Panc1 (cell line): ENCODE data around the gene C19orf12. TPM values are rescaled to one million over a fixed set of nuclear protein-coding genes. Genes with fewer than 3 reads are reported as not detected.

Experiments used
- ATAC-seq: fragments of 200-7000 bp; cut with Tn5 transposase; 2 replicates; pipeline ENCODE4 v1.9.1; 2020; ENCODE audit warnings: mild to moderate bottlenecking, moderate library complexity
- BruUV-seq: library from RNA; stranded (reverse); fragments of 400-500 nt; replicated peaks from 2 replicates; lab custom pipeline; 2021; lab: Mats Ljungman, UMichigan
- CTCF ChIA-PET: fragments of 300-600 bp; sonication (Branson Sonifier 250); formaldehyde crosslinking; loops from one replicate; lab custom pipeline; 2022; ENCODE audit warnings: antibody characterized with exemption; lab: Charles Lee
- POLR2A ChIA-PET: fragments of 300-600 bp; sonication (Branson Sonifier 250); formaldehyde crosslinking; loops from one replicate; lab custom pipeline; 2022; ENCODE audit warnings: antibody characterized with exemption; lab: Charles Lee
- DNase-seq: peaks from one replicate; pipeline ENCODE4 v3.0.0-alpha.2; 2010; ENCODE audit warnings: low read depth, low spot score
- H3K27ac ChIP-seq: 2 replicates; pipeline ENCODE4 v1.5.1; 2011; ENCODE audit warnings: mild to moderate bottlenecking, low read length, inconsistent platforms
- H3K27me3 ChIP-seq: fragments of 200-500 bp; sonication (Bioruptor generic); 2 replicates; pipeline ENCODE4 v1.6.0; 2014; ENCODE audit warnings: low read length, inconsistent platforms; ENCODE audit not compliant: control insufficient read depth, insufficient read depth
- H3K36me3 ChIP-seq: fragments of 200-500 bp; sonication (Bioruptor generic); 2 replicates; pipeline ENCODE4 v1.5.1; 2014; ENCODE audit warnings: inconsistent platforms, mild to moderate bottlenecking, low read length, moderate library complexity; ENCODE audit not compliant: control insufficient read depth, insufficient read depth
- H3K4me1 ChIP-seq: 2 replicates; pipeline ENCODE4 v1.5.1; 2011; ENCODE audit warnings: inconsistent platforms, mild to moderate bottlenecking, low read length, moderate library complexity; ENCODE audit not compliant: control insufficient read depth, insufficient read depth
- H3K4me3 ChIP-seq, 2 experiments: 2 replicates each; pipeline ENCODE4 v1.5.1; 2011 to 2012; ENCODE audit warnings: low read depth in 2 of 2, low read length in 2 of 2, mild to moderate bottlenecking in 2 of 2, inconsistent platforms in 1 of 2, moderate library complexity in 1 of 2
- H3K9me3 ChIP-seq: fragments of 200-500 bp; sonication (Bioruptor generic); 2 replicates; pipeline ENCODE4 v1.5.1; 2014; ENCODE audit warnings: low read depth, mild to moderate bottlenecking, inconsistent platforms, low read length, moderate library complexity; ENCODE audit not compliant: control insufficient read depth, insufficient read depth
- CTCF ChIP-seq: fragments of 450-650 bp; IDR thresholded peaks from 2 replicates; pipeline ENCODE4 v1.5.1; 2017; ENCODE audit warnings: mild to moderate bottlenecking
- POLR2AphosphoS5 ChIP-seq: IDR thresholded peaks from 2 replicates; pipeline ENCODE4 v1.6.1; 2012; ENCODE audit warnings: mild to moderate bottlenecking, low read depth, low read length, moderate library complexity
- SIN3A ChIP-seq: IDR thresholded peaks from 2 replicates; pipeline ENCODE4 v1.6.1; 2012; ENCODE audit warnings: low read depth, mild to moderate bottlenecking, low read length, moderate library complexity, borderline replicate concordance; ENCODE audit not compliant: insufficient read depth
- TCF7L2 ChIP-seq: IDR thresholded peaks from 2 replicates; pipeline ENCODE4 v1.6.1; 2011; ENCODE audit warnings: mild to moderate bottlenecking, low read depth, low read length, inconsistent platforms
- in situ Hi-C: cut with HindIII; loops from 2 replicates; pipeline ENCODE4 v1.10.0; 2016; ENCODE audit warnings: low sequenced_read_pairs, low pct_unique_long_range_greater_than_20kb
- intact Hi-C: fragments of 100-400 bp; cut with micrococcal nuclease; formaldehyde crosslinking; loops from one replicate; pipeline ENCODE4 v1.10.0; 2022; ENCODE audit not compliant: unreplicated experiment
- total RNA-seq: library from RNA; stranded (reverse); gene quantifications from one replicate; pipeline ENCODE4 v1.2.1, GENCODE V29; 2021; ENCODE audit not compliant: unreplicated experiment
- TF ChIP-seq, protein P1 (sequence below), 2 experiments: IDR thresholded peaks; 2 replicates each; pipeline ENCODE4 v1.6.1; 2011 to 2012; ENCODE audit warnings: low read depth in 2 of 2, control low read depth in 1 of 2, low read length in 1 of 2, mild to moderate bottlenecking in 1 of 2, moderate library complexity in 1 of 2; ENCODE audit not compliant: insufficient read depth in 1 of 2

The C19orf12 gene
- total RNA-seq, 1 experiment from 2014 or later = 43.4 TPM

- Histone ChIP-seq H3K9me3 (no peaks in the 10 kb centered on the region), H3K36me3 (no peaks in the 10 kb centered on the region), H3K4me3 (no peak overlapping the region; a peak in 1 of 4 replicates), H3K27me3 (no peaks in the 10 kb centered on the region), H3K4me1 (no peaks in the 10 kb centered on the region), H3K27ac (no peak overlapping the region)
- BruUV-seq = no TSS peak
- ATAC-seq (no peak), DNase-seq (no peak)
- ChIA-PET POLR2A (no interaction called here), CTCF (interaction anchor here (1.1 to 1.2 kb wide), 2 partner anchors 8 to 61 kb away, joined by 6 to 7 read pairs; no protein-coding TSS in a partner anchor)
- intact Hi-C loops = no loop called here
- TF ChIP-seq SIN3A = no peak
- no peak for TF ChIP-seq TCF7L2
- no peak for TF ChIP-seq CTCF
- in situ Hi-C loops = no loop called here
Measured at GRCh38 chr19:29760752-29761502, 45.9 kb upstream of the C19orf12 start.

- Histone ChIP-seq H3K27ac (no peak overlapping the region), H3K27me3 (no peaks in the 10 kb centered on the region), H3K4me1 (no peaks in the 10 kb centered on the region), H3K9me3 (no peaks in the 10 kb centered on the region), H3K4me3 (no peak overlapping the region), H3K36me3 (no peaks in the 10 kb centered on the region)
- TF ChIP-seq, protein P1, sequence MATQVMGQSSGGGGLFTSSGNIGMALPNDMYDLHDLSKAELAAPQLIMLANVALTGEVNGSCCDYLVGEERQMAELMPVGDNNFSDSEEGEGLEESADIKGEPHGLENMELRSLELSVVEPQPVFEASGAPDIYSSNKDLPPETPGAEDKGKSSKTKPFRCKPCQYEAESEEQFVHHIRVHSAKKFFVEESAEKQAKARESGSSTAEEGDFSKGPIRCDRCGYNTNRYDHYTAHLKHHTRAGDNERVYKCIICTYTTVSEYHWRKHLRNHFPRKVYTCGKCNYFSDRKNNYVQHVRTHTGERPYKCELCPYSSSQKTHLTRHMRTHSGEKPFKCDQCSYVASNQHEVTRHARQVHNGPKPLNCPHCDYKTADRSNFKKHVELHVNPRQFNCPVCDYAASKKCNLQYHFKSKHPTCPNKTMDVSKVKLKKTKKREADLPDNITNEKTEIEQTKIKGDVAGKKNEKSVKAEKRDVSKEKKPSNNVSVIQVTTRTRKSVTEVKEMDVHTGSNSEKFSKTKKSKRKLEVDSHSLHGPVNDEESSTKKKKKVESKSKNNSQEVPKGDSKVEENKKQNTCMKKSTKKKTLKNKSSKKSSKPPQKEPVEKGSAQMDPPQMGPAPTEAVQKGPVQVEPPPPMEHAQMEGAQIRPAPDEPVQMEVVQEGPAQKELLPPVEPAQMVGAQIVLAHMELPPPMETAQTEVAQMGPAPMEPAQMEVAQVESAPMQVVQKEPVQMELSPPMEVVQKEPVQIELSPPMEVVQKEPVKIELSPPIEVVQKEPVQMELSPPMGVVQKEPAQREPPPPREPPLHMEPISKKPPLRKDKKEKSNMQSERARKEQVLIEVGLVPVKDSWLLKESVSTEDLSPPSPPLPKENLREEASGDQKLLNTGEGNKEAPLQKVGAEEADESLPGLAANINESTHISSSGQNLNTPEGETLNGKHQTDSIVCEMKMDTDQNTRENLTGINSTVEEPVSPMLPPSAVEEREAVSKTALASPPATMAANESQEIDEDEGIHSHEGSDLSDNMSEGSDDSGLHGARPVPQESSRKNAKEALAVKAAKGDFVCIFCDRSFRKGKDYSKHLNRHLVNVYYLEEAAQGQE (IDR thresholded peaks at IDR 0.05; ENCODE audit: insufficient read depth in 1 of 2, low read depth in 2 of 2, low read length in 1 of 2) = no peak
- no peak for TF ChIP-seq POLR2AphosphoS5
- TF ChIP-seq SIN3A = no peak
- TF ChIP-seq CTCF = no peak
- TF ChIP-seq TCF7L2 = no peak
- no TSS peak for BruUV-seq
- ATAC-seq (no peak), DNase-seq (no peak)
- in situ Hi-C loops (no loop called here), intact Hi-C loops (no loop called here)
- ChIA-PET CTCF (interaction anchor here (0.5 to 1.1 kb wide), 9 partner anchors 10 to 182 kb away, joined by 3 to 6 read pairs (median 3); no protein-coding TSS in a partner anchor), POLR2A (no interaction called here)
Measured at GRCh38 chr19:29759359-29759758, 44.3 kb upstream of the C19orf12 start.
